WERI-Rb-1 (cell line): ENCODE results near the gene PRKAR2B.

Experiments
- DNase-seq: peaks from one replicate; pipeline ENCODE4 v3.0.0-alpha.2; 2020
- H3K27ac ChIP-seq: fragments of 250-450 bp; sonication (Bioruptor Pico); 2 replicates; pipeline ENCODE4 v1.5.1; 2020; ENCODE audit warnings: mild to moderate bottlenecking, moderate library complexity
- H3K27me3 ChIP-seq: fragments of 250-450 bp; sonication (Bioruptor Pico); 2 replicates; pipeline ENCODE4 v1.5.1; 2021; ENCODE audit warnings: mild to moderate bottlenecking, low read depth, moderate library complexity; ENCODE audit not compliant: insufficient read depth, severe bottlenecking
- H3K36me3 ChIP-seq: fragments of 250-450 bp; sonication (Bioruptor Pico); 2 replicates; pipeline ENCODE4 v1.5.1; 2020; ENCODE audit warnings: mild to moderate bottlenecking, moderate library complexity
- H3K4me3 ChIP-seq: 2 replicates; pipeline ENCODE4 v1.5.1; 2011; ENCODE audit warnings: low read depth, mild to moderate bottlenecking, control low read depth, low read length
- H3K9me3 ChIP-seq: fragments of 250-450 bp; sonication (Bioruptor Pico); 2 replicates; pipeline ENCODE4 v1.5.1; 2021; ENCODE audit warnings: mild to moderate bottlenecking, moderate library complexity; ENCODE audit not compliant: severe bottlenecking
- TF ChIP-seq, protein P1 (sequence below): IDR thresholded peaks from 2 replicates; pipeline ENCODE4 v1.5.1; 2011; ENCODE audit warnings: low read depth, mild to moderate bottlenecking, control low read depth, inconsistent platforms, low read length

PRKAR2B gene

DNA sequence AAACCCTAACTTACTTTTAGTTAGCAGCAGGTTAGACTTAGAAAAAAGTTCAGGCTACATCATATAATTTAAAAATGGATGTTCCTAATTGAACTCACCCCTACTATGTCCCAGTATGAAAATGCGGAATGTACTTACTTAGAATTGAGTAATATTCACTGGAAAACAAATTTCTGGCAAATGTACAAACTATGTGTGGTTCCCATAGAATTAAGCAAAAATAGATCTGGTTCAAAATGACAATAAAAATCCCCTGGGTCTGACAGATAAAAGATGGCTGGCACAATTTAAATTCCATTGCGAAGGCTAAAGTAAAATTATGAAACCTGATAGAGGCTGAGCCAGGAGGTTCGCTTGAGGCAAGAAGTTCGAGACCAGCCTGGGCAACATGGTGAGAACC, 42.4 kb upstream of the PRKAR2B start:
- DNase-seq, result no peak
- Histone ChIP-seq H3K27me3 (no peaks in the 10 kb centered on the region), H3K36me3 (no peaks in the 10 kb centered on the region), H3K27ac (no peak overlapping the region), H3K9me3 (no peaks in the 10 kb centered on the region), H3K4me3 (no peak overlapping the region)
- TF ChIP-seq, protein P1, sequence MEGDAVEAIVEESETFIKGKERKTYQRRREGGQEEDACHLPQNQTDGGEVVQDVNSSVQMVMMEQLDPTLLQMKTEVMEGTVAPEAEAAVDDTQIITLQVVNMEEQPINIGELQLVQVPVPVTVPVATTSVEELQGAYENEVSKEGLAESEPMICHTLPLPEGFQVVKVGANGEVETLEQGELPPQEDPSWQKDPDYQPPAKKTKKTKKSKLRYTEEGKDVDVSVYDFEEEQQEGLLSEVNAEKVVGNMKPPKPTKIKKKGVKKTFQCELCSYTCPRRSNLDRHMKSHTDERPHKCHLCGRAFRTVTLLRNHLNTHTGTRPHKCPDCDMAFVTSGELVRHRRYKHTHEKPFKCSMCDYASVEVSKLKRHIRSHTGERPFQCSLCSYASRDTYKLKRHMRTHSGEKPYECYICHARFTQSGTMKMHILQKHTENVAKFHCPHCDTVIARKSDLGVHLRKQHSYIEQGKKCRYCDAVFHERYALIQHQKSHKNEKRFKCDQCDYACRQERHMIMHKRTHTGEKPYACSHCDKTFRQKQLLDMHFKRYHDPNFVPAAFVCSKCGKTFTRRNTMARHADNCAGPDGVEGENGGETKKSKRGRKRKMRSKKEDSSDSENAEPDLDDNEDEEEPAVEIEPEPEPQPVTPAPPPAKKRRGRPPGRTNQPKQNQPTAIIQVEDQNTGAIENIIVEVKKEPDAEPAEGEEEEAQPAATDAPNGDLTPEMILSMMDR, result no peak

- DNase-seq, result no peak
- Histone ChIP-seq H3K27me3 (no peaks in the 10 kb centered on the region), H3K9me3 (no peaks in the 10 kb centered on the region), H3K4me3 (no peak overlapping the region), H3K27ac (no peak overlapping the region), H3K36me3 (no peaks in the 10 kb centered on the region)
- TF ChIP-seq, protein P1, result no peak
Measured at GRCh38 chr7:107002529-107002998, 41.9 kb upstream of the PRKAR2B start.

DNA sequence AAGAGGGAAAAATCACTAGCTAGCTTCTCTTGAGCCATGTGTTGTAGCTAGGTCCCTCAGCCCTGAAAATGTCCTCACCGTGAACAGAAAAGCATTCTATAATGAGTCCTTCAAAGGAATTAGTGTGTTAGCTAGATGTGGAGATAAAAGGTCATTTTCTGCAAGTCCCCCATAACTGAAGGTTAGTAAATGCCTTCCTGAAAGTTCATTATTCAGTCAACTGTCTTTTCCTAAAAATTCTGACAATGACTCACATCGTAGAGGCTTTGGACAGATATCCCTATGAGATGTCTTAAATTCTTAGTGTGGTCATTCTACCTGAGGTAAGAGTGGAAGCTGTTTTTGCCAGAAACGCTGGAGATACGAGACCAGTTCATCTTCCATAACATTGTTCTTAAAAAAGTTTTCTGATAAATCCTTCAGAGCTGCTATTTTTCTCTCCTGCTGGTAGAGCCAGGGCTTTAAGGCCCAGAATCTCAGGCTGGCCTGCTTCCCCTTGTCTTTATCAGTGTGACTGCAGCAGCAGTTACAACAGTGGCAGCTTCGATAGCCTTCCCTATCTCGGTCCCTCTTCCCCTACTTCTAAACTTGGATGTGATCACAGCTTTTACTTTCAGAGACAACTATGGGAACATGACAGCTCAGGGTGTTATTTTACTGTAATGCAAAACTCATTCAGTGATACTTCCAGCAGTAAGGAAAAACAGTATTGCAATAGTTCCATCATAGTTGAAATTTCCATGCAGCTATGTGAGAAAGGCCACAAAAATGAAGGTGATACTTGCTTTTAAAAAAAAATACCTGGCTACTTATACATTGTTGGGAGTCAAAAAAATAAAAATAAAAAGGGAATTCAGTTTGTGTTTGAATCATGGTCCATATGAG, 37.3 kb upstream of the PRKAR2B start:
- Histone ChIP-seq H3K4me3 (no peak overlapping the region), H3K9me3 (peaks cover 2% of the 10 kb centered on the region), H3K36me3 (no peaks in the 10 kb centered on the region), H3K27ac (no peak overlapping the region), H3K27me3 (no peaks in the 10 kb centered on the region)
- TF ChIP-seq, protein P1, result no peak
- DNase-seq, result no peak

GRCh38 chr7:107007892-107008287, 36.6 kb upstream of the PRKAR2B start:
- TF ChIP-seq, protein P1, result no peak
- Histone ChIP-seq H3K4me3 (no peak overlapping the region), H3K36me3 (no peaks in the 10 kb centered on the region), H3K9me3 (peaks cover 2% of the 10 kb centered on the region), H3K27ac (no peak overlapping the region), H3K27me3 (no peaks in the 10 kb centered on the region)
- no peak for DNase-seq

DNA sequence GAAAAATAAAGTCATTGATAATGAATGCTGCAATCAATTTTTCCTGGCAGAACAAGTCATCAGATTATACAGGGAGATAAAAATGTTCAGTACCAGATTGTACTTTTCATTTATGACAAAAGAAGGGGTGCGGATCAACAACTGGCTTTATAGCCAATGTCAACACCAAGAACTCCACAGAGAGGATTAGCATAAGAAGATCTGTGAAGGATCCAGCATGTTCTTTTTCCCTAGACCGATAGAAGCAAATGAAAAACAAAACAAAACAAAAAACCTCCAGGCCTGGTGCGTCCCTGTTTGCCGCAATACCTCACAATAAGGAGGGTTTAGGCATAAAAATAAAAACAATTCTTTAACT, 34.7 kb upstream of the PRKAR2B start:
- TF ChIP-seq, protein P1, result no peak
- Histone ChIP-seq H3K27me3 (no peaks in the 10 kb centered on the region), H3K36me3 (no peaks in the 10 kb centered on the region), H3K9me3 (peaks cover 2% of the 10 kb centered on the region), H3K4me3 (no peak overlapping the region), H3K27ac (no peak overlapping the region)
- no peak for DNase-seq
